Stimulated activated CD8-positive, alpha-beta memory T cell treated with anti-CD3 and anti-CD28 coated beads, Interleukin-4, amount 100 ng/mL, for 4 hours (primary cell): ENCODE results near the gene POLR3E.

ENCODE experiments used
- DNase-seq, 2 donors: peaks; one replicate each; pipeline ENCODE4 v3.0.0-alpha.2; 2020; ENCODE audit warnings: low read depth in 2 of 2, low spot score in 1 of 2

The POLR3E gene

DNA sequence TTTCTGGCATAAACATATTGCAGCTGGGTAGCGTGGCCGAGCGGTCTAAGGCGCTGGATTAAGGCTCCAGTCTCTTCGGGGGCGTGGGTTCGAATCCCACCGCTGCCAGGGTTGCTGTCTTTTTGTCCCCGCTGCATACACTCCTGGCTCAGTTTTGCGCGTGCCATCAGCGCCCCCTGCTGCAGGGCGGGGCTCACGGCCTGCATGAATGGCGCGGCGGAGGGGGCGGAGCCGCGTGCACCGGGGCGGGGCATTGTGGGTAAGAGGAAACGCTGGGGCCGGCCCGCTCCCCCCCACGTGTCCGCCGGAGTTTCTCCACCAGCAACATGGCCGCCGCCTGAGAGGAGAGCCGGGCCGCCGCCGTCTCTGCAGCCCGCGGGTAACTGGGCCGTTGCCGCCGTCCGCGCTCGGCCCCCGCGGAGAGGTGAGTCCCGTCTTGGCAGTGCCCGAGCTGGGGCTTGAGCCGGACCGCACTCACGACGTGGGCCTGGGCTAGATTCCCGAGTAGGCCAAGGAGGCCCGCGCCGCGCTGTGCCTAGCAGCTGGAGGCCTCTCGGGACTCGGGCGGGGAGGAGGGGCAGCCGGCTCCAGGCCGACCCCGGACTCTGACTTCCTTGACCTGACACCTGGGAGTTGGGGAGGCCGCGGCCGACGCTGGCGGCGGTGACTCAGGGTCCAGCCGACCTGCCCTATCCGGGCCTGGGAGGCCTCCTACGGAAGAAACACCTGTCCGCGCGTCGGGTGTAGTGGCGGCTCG lies at the start of gene POLR3E:
POLR3E (plus strand) TSS at position 296 of the 757 bp plus-strand sequence. CDS start 5,560 bp downstream, outside the sequence.
- DNase-seq: peak; percentile 98 to 99

- DNase-seq: no peak
These were observed 46.7 kb upstream of the POLR3E start for GRCh38 chr16:22250522-22250921.

- DNase-seq: no peak
These were observed 44.9 kb upstream of the POLR3E start for GRCh38 chr16:22252317-22252716.

DNA sequence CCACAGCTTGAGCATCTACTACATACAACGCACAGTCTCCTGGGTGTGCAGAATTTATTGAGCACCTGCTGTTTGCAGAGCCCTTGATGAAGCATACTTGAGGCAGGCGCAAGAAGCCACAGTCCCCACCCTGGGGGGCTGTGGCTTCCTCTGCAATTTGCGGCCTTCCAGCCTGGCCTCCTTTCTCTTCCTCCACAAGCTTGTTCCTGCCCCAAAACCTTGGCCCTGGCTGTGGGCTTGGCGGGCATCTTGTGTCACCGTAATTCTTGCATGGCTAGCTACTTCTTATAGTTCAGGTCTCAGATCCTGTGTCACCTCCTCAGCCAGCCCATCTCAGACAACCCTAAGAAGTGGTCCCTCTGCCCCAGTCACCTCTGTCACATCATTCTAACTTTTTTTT lies 43.9 kb upstream of the POLR3E start:
- no peak for DNase-seq

DNA sequence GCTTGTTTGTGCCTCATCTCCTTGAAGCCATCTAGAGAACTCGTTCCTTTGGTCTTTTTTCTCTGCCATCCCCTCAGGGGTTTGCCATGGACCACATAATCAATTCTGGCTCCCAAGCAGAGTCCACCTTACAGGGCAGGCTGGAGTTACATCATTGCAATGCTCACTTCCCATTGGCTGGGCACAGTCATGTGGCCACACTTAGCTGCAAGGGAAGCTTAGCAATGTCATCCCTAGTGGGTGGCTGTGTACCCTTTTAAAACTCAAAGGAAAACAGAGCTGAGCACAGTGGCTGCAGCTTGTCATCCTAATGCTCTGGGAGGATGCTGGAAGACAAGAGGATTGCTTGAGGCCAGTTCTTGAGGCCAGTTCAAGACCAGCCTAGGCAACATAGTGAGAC lies 41.9 kb upstream of the POLR3E start:
- DNase-seq: no peak

DNA sequence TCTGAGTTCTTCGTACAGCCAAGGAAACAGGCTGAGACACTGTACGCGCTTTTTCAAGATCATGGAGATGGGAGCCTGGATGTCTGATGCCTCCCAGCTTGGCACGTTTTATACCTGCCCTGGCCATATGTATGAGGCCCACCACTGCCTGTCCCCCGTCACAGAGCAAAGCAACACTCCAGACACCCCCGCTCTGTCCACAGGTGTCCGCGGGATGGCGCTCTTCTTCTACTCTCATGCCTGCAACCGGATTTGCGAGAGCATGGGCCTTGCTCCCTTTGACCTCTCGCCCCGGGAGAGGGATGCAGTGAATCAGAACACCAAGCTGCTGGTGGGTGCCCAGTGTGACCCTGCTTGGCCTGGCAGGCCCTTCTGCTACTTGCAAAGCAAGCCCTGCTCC lies 39.8 kb upstream of the POLR3E start:
- no peak for DNase-seq

DNA sequence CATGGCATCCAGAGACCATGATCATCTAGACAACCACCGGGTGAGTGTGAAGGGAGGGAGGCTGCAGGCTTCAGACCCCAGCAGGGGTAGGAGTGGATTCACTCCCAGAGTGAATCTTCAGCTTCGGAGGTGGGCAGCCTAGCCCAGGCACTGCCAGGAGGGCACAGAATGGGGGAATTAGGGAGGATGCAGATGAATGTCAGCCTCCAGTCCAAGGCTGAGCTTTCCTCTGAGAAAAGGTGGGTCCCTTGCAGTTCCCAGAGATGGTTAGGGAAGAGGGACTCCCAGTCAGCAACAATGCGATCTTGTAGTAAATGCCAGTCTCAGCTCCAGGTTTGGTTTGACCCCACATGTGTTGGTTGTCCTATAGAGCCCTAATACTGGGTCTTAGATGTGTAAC lies 36.7 kb upstream of the POLR3E start:
- no peak for DNase-seq

GRCh38 chr16:22262460-22262859 lies 34.7 kb upstream of the POLR3E start:
- DNase-seq: no peak

DNA sequence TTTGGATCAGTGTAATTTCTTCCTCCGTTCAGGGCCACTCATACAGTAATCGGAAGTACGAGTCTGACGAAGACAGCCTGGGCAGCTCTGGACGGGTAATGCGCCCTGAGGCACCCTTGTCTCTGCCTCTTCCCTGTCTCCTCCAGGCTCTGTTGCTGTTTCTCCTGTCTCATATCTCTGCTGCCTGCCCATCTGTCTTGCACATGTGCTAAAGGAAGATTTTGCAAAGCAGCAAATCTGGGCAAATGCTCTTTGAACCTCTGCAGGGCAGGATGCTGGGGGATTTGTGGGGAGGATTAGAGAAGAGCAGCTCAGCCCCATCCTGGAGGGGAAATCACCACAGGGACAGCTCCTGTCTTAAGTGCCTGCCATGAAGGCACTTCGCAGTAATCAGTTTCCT lies 32.4 kb upstream of the POLR3E start:
- DNase-seq: no peak

- no peak for DNase-seq
These were observed 31.9 kb upstream of the POLR3E start for GRCh38 chr16:22265351-22265750.

DNA sequence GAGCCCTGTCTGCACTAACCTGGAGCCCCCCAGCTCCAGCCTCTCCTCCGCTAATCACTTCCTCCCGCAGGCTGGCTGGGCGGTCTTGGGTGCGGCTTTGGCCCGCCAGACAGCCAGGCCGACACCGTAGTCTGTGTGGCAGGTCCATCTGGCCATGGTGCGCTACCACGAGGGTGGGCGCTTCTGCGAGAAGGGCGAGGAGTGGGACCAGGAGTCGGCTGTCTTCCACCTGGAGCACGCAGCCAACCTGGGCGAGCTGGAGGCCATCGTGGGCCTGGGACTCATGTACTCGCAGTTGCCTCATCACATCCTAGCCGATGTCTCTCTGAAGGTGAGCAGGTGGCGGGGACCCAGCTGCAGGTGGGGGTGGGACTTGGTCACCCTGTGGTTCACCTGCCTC lies 30.7 kb upstream of the POLR3E start:
- no peak for DNase-seq

- no peak for DNase-seq
These were observed 29.4 kb upstream of the POLR3E start for GRCh38 chr16:22267764-22268163.

DNA sequence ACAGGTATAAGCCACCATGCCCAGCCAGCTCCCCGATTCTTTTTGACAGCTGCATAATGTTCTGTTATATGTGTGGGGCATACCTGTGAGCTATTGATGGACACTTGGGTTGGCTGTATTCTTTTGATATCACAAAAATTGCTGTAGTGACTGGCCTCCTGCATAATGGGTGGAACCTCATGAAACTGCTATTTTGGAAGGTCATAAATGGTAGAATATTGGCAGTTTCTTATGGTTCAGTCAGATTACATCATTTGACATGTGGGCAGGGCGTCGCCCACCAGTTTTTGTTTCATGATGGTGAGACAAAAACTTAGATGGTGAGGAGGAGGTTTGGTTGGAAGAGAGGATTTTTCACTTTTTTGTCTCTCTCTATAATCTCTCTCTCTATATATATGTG lies 26.7 kb upstream of the POLR3E start:
- DNase-seq: no peak

DNA sequence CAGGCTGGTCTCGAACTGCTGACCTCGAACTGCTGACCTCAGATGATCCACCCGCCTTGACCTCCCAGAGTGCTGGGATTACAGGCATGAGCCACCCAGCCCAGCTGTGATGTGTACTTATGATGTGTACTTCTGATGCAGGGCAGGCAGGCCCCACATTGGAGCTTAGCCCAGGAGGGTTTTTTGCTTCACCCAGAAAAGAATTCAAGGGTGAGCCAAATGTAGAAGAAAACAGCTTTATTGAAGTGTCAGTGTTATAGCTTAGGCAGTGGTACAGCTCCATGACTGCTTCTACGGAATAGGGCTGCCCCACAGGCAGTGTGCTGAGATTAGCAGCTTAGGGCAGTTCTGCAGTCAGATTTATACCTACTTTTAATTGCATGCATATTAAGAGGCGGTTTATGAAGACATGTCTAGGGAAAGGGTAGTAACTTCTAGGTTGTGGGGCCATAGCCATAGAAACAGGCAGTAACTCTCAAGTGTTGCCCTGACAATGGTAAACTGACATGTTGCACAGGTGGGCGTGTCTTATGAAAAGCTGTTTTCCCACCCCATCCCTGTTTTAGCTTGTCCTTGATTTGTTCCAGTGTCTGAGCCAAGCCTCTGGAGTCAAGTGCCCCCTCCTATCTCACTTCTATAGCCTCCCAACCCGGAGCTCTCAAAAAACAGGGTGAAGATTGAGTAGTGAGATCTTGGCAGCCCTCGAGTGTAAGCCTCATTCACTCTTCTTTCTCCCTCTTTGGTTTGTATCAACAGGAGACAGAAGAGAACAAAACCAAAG lies 24.1 kb upstream of the POLR3E start:
- no peak for DNase-seq

- DNase-seq: no peak
These were observed 22.3 kb upstream of the POLR3E start for GRCh38 chr16:22274916-22275315.

- no peak for DNase-seq
These were observed 18.6 kb upstream of the POLR3E start for GRCh38 chr16:22278441-22279230.

DNA sequence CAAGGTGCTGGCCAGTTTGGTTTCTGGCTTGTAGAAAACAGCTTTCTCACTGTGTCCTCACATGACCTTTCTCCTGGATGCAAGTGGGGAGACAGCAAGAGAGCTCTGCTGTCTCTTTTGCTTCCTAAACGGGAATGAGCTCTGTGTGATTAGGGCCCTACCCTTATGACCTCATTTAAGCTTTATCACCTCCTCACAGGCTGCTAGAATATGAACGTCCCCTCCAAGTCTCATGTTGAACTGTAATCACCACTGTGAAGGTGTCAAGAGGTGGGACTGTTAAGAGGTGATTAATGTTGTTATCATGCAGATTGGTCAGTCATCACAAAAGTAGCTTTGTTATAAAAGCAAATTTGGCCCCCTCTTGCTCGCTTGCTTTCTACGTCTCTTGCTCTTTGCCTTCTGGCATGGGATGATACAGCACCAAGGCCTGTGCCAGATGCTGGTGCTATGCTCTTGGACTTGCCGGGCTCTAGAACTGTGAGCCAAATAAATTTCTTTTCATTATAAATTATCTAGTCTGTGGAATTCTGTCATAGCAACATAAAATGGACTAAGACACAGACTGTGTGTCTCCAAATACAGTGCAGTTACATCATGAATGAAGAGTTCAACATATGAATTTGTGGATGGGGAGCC lies 14.8 kb upstream of the POLR3E start:
- DNase-seq: no peak

DNA sequence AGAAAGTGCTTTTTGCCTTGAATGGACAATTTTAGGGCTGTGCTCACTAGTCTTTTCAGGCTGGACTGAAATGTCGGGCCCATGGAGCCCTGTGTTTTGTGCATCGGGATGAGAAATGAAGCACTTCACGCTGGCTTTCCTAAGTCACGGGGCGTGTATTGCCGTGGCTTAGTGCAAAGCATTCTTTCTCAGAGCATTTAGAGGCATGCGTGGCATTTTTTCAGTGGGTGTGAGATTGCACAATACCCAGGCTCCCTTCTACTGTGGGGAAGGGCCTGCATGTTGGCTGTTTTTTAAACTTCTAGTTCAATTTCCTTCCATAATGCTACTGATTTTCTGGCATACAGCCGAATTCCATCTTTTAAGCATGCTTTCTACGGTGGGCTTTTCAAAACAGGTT lies 12.6 kb upstream of the POLR3E start:
- no peak for DNase-seq

DNA sequence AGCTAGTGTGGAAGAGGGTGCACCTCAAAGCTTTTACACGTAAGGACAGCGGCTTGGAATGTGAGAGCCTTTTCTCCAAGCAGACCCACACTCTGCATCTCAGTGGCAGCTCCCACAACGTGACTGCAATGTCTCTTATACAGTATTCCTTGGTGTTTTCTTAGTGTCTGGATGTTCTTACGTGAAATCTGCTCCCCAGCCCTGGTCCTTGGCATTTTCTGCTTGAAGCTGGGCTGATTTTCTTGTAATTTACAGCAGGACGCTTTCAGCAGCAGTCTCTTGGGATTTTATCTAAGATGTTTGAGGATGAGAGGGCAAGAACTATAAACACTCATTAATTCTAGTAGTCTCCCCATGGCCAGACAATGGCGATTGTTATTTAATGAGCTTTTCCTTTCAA lies 12.1 kb upstream of the POLR3E start:
- no peak for DNase-seq

DNA sequence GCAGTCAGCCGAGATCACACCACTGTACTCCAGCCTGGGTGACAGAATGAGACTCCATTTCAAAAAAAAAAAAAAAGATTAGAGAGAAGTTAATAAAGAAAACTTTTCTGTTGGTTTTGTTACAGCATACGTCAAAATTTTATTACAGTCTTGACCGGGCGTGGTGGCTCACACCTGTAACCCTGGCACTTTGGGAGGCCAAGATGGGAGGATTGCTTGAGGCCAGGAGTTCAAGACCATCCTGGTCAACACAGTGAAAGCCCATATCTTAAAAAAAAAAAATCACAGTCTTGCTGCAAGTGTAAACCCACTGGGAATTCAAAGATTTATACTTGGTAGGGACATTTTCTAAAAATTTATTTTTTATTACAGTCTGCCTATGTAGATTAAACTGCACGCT lies 6.2 kb upstream of the POLR3E start:
- DNase-seq: no peak

- no peak for DNase-seq
These were observed 5.3 kb upstream of the POLR3E start for GRCh38 chr16:22291860-22292318.
